Mesendoderm (in vitro differentiated cells): ENCODE results near the gene ROM1. TPM values are rescaled to one million over a fixed set of nuclear protein-coding genes. Genes with fewer than 3 reads are reported as not detected.

Experiments used
- DNase-seq: peaks from one replicate; pipeline ENCODE4 v3.0.0; 2013
- H2AK5ac ChIP-seq: 2 replicates; pipeline ENCODE4 v1.6.1; 2013; ENCODE audit warnings: low read length, inconsistent platforms
- H2BK120ac ChIP-seq: 2 replicates; pipeline ENCODE4 v1.6.1; 2013; ENCODE audit warnings: low read depth, mild to moderate bottlenecking, low read length, moderate library complexity, mixed read lengths
- H2BK15ac ChIP-seq: replicated peaks from 2 replicates; pipeline ENCODE4 v1.6.1; 2013; ENCODE audit warnings: low read depth, mild to moderate bottlenecking, moderate library complexity
- H2BK5ac ChIP-seq: 2 replicates; pipeline ENCODE4 v1.6.1; 2013; ENCODE audit warnings: low read length, inconsistent platforms
- H3K18ac ChIP-seq: 2 replicates; pipeline ENCODE4 v1.6.1; 2013; ENCODE audit warnings: mild to moderate bottlenecking, low read length, mixed read lengths
- H3K23ac ChIP-seq: one replicate; pipeline ENCODE4 v1.6.1; 2013; ENCODE audit warnings: low read length
- H3K27ac ChIP-seq: 2 replicates; pipeline ENCODE4 v1.5.1; 2013; ENCODE audit warnings: low read depth, mild to moderate bottlenecking, inconsistent platforms, low read length, moderate library complexity
- H3K27me3 ChIP-seq: 2 replicates; pipeline ENCODE4 v1.6.1; 2013; ENCODE audit warnings: low read length, control low read depth, mild to moderate bottlenecking, inconsistent platforms; ENCODE audit not compliant: insufficient read depth, poor library complexity
- H3K36me3 ChIP-seq: 2 replicates; pipeline ENCODE4 v1.6.1; 2013; ENCODE audit warnings: low read length, inconsistent platforms; ENCODE audit not compliant: control insufficient read depth, insufficient read depth
- H3K4ac ChIP-seq: one replicate; pipeline ENCODE4 v1.6.1; 2013; ENCODE audit warnings: low read depth, mild to moderate bottlenecking, low read length, moderate library complexity
- H3K4me1 ChIP-seq: 2 replicates; pipeline ENCODE4 v1.6.1; 2013; ENCODE audit warnings: low read depth, low read length, inconsistent platforms; ENCODE audit not compliant: control insufficient read depth
- H3K4me2 ChIP-seq: 2 replicates; pipeline ENCODE4 v1.6.1; 2013; ENCODE audit warnings: low read length
- H3K4me3 ChIP-seq: 2 replicates; pipeline ENCODE4 v1.5.1; 2013; ENCODE audit warnings: mild to moderate bottlenecking, low read length
- H3K56ac ChIP-seq: one replicate; pipeline ENCODE4 v1.6.1; 2013; ENCODE audit warnings: low read length
- H3K79me1 ChIP-seq: 2 replicates; pipeline ENCODE4 v1.6.1; 2013; ENCODE audit warnings: low read length, inconsistent platforms
- H3K79me2 ChIP-seq: 2 replicates; pipeline ENCODE4 v1.6.1; 2013; ENCODE audit warnings: mild to moderate bottlenecking, low read length; ENCODE audit not compliant: control insufficient read depth, insufficient read depth
- H3K9ac ChIP-seq: 2 replicates; pipeline ENCODE4 v1.6.1; 2013; ENCODE audit warnings: low read length, inconsistent platforms
- H4K5ac ChIP-seq: one replicate; pipeline ENCODE4 v1.6.1; 2013; ENCODE audit warnings: low read length
- H4K8ac ChIP-seq: one replicate; pipeline ENCODE4 v1.6.1; 2013; ENCODE audit warnings: low read depth, mild to moderate bottlenecking, control low read depth, low read length, moderate library complexity
- WGBS: extraction: QIAGEN DNeasy Blood & Tissue Kit; methylation state at CpG from one replicate; pipeline ENCODE4 v1.1.7; 2013; ENCODE audit warnings: low lambda C conversion rate, missing lambda C conversion rate; ENCODE audit not compliant: insufficient coverage; ENCODE audit errors: extremely low coverage; 5-methylcytosine and 5-hydroxymethylcytosine counted together
- small RNA-seq: library from polyadenylated mRNA; stranded (forward); fragments of <200 nt; extraction: miRNeasy Mini kit (QIAGEN cat#:217004); gene quantifications from one replicate; pipeline ENCODE3, GENCODE V24; 2013; ENCODE audit not compliant: insufficient read depth

ROM1 gene

GRCh38 chr11:62654297-62654696, 41.2 kb downstream of the ROM1 start:
- Histone ChIP-seq H3K4me3 (no peak overlapping the region), H4K5ac (no peak overlapping the region), H2BK5ac (no peak overlapping the region), H3K9ac (no peak overlapping the region), H3K4me1 (peaks cover 2% of the 10 kb centered on the region), H3K79me1 (peaks cover 10% of the 10 kb centered on the region), H3K23ac (no peak overlapping the region), H3K4me2 (no peak overlapping the region), H2AK5ac (no peak overlapping the region), H3K18ac (no peak overlapping the region), H2BK120ac (no peak overlapping the region), H3K79me2 (peaks cover 10% of the 10 kb centered on the region), H3K4ac (no peak overlapping the region), H4K8ac (no peak overlapping the region), H3K36me3 (peaks cover 3% of the 10 kb centered on the region), H2BK15ac (no peak overlapping the region), H3K27ac (no peak overlapping the region), H3K56ac (no peak overlapping the region), H3K27me3 (peaks cover 3% of the 10 kb centered on the region)
- WGBS = no CpG with 5 or more reads among the region's 11 CpGs
- DNase-seq = no peak

DNA sequence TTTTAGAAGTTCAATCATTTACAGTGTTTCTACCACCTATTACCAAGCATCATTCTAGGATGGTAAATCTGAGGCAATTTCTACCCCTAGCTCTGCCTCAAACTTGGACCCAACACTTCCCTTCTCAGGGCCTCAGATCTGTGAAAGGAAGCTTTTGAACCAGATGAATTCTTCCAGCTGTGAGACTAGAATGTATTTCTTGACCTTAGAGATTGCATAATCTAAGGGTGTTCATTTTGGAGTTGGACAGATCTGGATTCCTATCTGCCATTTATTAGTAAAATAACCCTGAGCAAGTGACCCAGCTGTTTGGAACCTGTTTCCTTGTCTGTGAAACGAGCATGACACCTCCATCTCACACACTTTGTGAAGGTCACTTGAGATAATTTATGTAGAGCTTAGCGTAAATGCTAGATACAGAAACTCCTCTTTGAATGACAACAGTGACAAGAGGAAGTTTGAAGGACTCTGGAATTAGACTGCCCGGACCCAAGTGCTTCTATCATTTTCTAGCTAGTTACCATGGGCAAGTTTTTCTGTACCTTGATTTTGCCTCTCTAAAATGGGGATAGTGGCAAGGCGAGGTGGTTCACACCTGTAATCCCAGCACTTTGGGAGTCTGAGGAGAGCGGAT, 43.9 kb downstream of the ROM1 start:
- Histone ChIP-seq H4K8ac (no peak overlapping the region), H4K5ac (no peak overlapping the region), H3K23ac (no peak overlapping the region), H2BK120ac (no peak overlapping the region), H3K79me2 (peaks cover 7% of the 10 kb centered on the region), H2AK5ac (no peak overlapping the region), H3K4me3 (no peak overlapping the region), H3K4me2 (no peak overlapping the region), H3K79me1 (peaks cover 6% of the 10 kb centered on the region), H2BK15ac (no peak overlapping the region), H3K4me1 (peaks cover 2% of the 10 kb centered on the region), H2BK5ac (no peak overlapping the region), H3K36me3 (no peaks in the 10 kb centered on the region), H3K27me3 (peaks cover 3% of the 10 kb centered on the region), H3K27ac (no peak overlapping the region), H3K56ac (no peak overlapping the region), H3K18ac (no peak overlapping the region), H3K4ac (no peak overlapping the region), H3K9ac (no peak overlapping the region)
- DNase-seq = no peak
- WGBS = no CpG with 5 or more reads among the region's 5 CpGs

DNA sequence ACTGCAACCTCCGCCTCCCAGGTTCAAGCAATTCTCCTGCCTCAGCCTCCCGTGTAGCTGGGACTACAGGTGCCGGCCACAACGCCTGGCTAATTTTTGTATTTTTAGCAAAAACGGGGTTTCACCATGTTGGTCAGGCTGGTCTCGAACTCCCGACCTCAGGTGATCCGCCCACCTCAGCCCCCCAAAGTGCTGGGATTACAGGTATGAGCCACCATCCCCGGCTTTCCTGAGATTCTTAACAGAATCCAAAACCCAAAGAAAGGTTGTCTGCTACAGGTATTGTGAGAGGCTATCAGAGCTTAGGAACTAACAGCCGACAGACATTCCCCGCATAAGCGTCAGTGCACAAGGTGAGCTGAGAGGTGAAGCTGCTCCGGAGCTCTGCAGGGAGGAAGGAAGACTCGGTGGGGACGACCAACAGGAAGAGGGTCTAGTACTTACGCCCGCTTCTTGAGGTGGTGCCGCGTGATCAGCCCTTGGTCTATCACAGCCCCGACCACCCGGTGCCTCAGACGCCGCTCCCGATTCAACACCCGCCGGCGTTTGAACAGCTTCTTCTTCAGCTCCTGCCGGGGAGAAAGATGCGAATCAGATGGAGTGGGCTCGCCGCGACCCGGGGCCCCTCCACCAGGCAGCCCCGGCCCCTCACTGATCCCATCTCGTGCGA, 51.5 kb downstream of the ROM1 start:
- peak; percentile 92 for DNase-seq
- WGBS = no CpG with 5 or more reads among the region's 36 CpGs

More for the DNA sequence above, 51.5 kb downstream of the ROM1 start:
- Histone ChIP-seq H3K36me3 (peaks cover 4% of the 10 kb centered on the region), H2AK5ac (no peak overlapping the region), H3K4me1 (no peaks in the 10 kb centered on the region), H3K56ac (peak overlapping the region; percentile 98), H3K4ac (peak overlapping the region; percentile 98), H3K23ac (peak overlapping the region; percentile 94), H4K5ac (no peak overlapping the region), H2BK120ac (peak overlapping the region; percentile 55), H3K4me3 (peak overlapping the region; percentile 98), H3K9ac (peak overlapping the region; percentile 93), H2BK15ac (no peak overlapping the region), H3K18ac (peak overlapping the region; percentile 100), H3K27ac (peak overlapping the region; percentile 99), H4K8ac (no peak overlapping the region), H3K4me2 (peak overlapping the region; percentile 50), H3K27me3 (no peaks in the 10 kb centered on the region), H3K79me2 (peaks cover 33% of the 10 kb centered on the region), H3K79me1 (peaks cover 15% of the 10 kb centered on the region), H2BK5ac (peak overlapping the region; percentile 63)

Small RNA genes within 50 kb of the gene (small RNA-seq; reads per million reads assigned to genes)
- gene AP001458.1 (not detected), gene MIR6747 (1.3 reads per million)
